GM19035 (cell line): ENCODE results near the gene EDEM3.
"Not testable (repeated sequence)": the region's sequence is repeated elsewhere in the genome, so short reads cannot be mapped to it uniquely, and the experiment has no call there.

ENCODE experiments used
- ATAC-seq: cut with Tn5 transposase; IDR thresholded peaks from one replicate; pipeline ENCODE4 v1.9.1; 2021; ENCODE audit not compliant: unreplicated experiment

The EDEM3 gene

DNA sequence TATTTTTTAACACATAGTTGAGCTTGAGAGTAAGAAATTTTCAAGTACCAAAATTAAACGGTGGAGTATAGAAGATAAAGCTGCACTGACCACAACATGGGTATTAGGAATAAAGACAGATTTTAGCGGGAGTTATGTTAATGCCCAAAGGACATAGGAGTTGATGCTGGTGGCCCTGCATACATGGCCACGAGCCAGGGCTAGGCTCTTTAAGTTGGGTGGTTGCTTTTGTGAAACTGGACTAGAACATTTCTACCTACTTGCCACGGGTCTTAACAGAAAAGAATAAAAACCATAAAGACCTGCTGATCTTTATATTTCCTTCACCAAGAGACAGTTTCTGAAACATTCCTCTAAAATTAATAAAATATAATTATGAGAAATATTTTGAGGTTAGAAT lies 14.9 kb downstream of the EDEM3 start:
- no peak for ATAC-seq

DNA sequence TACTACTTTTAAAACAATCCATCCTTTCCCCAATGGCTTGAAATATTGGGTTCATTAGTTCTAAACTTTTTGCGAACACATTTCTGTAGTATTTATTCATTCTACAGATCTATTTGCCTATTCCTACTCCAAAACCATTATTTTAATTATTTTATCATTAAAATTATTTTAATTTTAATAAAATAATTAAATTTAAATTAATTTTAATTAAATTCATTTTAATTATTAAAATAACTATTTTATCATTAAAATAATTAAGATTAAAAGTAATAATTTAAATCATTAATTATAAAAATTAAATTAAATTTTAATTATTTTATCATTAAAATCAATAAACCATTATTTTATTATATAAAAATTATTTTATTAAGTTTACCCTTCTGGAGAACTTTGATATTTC lies 15.6 kb downstream of the EDEM3 start:
- ATAC-seq: no peak

DNA sequence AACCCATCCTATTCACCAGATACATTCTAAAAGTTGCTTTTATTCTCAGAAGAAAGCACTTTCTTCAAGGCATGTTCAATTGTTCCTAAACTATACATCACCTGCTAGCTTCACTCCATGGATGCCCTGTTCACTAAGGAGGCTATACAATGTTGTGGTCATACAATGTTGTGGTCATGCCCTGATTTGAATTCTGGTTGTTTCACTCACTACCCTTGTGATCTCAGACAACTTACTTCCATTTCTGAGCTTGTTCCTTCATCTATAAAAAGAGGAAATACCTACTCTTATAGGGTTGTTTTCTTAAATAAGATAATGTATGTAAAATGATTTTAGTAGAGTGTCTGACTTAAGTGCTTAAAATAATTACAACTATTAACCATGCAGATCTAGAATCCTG lies 19.7 kb downstream of the EDEM3 start:
- ATAC-seq: no peak

DNA sequence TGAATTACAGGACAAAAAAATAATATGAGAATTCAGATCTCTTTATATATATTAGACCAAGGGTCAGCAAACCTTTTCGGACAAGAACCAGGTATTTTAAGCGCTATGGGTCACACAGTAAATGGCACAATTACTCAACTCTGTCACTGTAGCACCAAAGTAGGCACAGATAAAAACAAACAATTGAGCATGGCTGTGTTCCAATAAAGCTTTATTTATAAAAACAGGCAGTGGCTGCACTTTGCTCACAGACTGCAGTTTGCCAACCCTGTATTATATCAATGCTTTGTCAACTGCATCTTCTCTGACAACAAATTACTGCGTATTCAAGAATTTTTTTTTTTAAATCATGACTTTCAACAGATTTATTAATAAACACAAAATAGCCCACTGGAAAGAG lies 29.8 kb downstream of the EDEM3 start:
- no peak for ATAC-seq

DNA sequence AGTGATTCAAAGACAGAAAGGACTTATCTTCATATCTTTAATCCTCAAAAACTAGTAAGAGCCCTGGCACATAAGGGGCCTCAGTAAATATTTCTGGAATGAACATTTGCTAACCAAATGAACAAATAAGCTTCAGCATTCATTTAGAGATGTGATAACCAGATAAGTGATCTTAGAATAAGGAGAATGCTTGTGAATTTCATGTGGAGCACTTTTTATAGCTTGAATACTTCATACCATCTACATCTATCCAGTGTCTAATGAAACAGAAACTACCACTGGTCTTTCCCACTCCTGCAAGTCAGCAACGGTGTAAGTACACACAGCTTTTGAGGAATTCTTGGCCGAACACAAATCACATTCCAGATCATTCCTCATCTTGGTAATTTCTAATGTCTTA lies 38.5 kb downstream of the EDEM3 start:
- ATAC-seq: no peak

DNA sequence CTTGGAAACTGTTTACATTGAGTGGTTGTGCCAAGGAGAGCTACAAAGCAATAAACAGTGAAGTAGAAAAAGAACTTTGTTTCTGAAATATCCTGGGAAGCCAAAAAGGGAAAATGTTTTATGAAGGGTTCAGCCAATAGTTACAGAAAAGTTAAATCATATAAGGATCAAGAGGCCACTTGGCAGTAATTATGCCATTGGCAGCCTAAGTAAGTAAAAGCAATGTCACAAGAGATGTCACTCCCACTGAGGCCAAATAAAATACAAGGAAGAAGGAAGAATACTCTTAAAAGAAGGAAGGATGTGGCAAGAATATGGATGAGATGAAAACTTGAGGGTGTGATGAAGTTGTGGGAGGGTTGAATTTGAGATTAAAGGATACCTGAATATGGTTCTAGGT lies 45.2 kb downstream of the EDEM3 start:
- no peak for ATAC-seq

DNA sequence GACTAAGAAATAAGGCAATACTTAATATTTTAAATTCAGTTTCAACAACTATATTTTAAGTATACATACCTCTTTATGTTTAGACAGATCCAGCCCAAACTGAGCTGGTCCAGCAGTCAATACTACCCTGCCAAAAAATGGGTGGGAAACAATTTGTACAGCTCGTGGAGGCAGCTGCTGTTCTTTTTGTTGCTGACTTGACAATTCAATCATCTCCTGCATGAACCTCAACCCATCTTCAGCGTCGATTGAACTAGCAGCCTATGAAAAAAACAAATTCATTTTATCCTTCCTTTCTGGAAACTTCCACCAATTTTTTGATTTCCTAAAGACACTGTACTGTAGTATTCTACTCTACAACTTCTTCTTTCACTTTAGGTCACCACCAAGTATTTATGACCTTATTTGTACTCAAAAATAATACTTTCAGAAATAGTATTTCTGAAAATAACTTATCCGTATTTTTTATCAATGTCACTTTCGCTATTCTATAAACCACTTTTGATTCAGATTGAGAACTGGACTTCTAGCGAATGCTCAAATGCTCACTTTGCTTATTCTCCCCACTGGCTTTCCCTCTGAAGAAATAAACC lies 46.5 kb downstream of the EDEM3 start:
- ATAC-seq: no peak

DNA sequence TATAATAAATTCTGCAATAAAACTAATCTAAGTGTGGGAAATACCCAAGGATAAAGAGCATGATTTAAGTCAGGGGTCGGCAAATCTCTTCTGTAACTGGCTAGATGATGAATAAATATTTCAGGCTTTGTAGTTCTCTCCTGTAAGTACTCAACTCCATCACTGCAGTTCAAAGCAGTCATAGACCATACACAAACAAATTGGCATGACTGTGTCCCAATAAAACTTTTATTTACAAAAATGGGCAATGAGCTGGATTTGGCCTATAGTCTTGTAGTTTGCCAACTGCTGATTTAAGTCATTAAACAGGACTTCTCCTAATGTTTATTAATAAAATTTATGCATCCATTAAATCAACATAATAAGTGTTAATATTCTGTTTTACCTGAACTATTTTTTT lies 49.4 kb downstream of the EDEM3 start:
- no peak for ATAC-seq

DNA sequence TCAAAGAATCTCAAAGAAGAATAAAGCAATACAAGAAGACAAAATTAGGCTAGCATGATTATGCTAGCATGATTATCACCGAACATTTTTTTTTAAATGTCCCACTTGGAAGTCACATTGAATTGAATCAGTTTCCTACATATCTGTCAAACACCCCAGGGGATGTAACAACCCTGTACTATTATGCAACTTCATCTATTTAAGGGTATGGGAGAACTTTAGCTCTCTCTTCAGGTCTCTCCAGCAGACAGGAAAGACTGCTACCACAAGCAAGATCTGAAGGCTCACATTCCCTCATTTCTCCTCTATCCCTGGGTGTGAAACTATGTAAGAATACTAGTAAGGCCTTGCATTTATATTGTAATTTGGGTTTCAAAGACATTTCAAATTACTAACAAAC lies 52.8 kb downstream of the EDEM3 start:
- no peak for ATAC-seq

DNA sequence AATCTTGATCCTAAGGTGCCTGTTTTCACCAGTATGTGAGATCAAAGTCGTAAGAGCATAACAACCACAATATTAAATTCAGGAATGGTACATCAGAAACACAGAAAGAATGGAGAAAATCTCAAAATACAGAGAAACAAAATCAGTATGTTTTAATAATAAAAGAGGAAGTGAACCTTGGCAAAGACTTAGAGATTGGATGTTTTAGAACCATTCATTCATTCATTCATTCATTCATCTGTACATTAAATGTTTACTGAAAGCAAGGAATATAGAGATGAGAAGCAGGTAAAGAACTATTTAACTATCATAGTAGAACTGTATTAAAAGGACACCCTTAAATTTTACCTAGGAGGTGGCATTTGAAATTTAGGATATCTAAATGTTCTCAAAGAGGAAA lies 55.7 kb downstream of the EDEM3 start:
- no peak for ATAC-seq

DNA sequence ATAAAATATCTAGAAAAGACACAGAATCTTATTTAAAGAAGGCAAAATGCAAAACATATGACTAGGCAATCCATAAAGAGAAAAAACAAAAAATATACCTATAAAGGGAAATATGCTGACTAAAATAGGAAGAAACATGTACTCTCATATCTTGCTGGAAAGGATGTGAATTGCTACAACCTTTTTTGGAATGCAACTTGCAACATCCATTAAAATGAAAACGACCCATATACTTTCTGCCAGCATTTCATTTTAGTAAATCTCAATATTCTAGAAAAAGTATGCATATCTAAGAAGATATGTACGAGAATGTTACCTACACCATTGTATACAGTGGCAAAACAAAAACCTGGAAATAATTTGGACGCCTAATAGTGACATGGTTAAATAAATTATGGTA lies 56.6 kb downstream of the EDEM3 start:
- no peak for ATAC-seq

DNA sequence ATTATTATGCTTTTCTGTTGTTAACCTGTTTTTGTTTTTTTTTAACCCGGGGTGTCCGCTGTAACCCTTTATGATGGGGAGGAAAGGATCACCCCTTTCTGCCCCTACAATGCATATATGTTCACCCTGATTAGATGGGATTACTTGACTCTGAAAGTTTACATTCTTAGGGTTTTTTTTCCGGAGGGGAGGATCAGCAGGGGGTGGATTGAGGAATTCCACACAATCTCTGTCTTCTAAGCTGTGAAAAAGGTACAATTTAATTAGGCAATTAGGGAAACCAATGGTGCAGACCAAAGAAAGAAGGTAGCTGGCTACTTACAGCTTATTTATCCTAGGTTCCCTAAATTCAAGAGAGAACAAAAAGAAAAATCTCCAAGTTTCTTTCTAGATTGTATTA lies 58.3 kb downstream of the EDEM3 start:
- no peak for ATAC-seq

DNA sequence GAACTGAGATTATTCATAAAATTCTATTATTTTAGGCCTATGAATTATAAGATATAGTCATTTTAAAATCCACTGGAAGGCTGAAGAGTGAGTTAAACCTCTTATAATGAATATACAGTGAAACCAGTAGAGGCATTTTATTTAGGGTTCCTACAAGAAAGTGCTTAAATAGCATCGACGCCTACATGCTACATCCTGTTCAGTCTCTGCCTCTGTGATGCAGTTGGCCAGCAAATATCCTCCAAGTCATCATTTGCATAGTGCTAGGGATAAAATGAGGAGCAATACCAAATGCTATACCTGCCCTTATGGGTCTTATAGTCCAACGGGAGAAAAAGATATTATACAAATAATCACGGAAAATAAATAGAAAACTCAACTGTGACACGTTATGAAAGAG lies 59.6 kb downstream of the EDEM3 start:
- no peak for ATAC-seq

DNA sequence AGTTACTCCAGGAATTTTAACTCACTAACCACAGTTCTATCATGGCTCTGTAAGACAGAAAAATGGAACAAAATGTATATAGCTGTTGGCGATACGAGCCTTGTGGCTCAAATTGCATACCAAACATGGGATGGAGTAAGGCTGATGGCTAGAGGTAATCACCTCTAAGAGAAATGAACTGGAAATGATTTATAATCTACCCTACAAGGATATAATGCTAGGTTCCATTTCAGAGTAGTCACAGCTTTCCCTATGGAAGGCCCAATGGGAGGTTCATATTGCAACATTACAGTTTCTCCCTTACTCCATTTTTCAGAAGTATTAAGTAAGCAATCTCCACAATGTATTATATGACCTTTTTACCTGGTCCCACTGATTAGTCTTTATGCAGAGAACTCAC lies 61.6 kb downstream of the EDEM3 start:
- ATAC-seq: no peak

DNA sequence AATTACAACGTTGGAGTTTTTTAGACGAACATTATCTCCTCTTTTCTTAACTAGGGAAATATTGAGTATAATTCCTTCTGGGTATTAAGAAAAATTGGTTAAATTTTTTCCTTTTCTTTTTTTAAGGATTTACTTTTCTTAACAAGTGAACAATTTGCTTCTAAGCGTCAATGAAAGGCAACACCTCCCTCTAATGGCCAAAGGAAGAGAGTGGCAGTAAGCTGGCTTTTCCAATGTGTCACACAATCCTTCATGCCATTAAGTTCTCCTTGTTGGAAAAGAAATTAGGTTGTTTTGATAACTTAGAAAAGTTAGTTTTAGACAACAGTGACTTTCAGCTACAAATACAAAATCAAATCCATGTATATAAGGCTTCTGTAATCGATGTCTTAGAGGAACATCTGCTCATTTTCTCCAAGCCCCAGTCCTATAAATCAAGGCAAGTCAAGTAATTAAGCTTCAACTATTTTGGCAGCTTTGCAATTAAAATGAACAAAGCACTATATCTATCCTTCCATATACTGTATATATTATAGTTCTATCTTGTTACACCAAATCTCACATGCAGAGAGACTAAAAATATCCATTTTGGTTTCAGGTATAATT lies 62.8 kb downstream of the EDEM3 start:
- no peak for ATAC-seq

DNA sequence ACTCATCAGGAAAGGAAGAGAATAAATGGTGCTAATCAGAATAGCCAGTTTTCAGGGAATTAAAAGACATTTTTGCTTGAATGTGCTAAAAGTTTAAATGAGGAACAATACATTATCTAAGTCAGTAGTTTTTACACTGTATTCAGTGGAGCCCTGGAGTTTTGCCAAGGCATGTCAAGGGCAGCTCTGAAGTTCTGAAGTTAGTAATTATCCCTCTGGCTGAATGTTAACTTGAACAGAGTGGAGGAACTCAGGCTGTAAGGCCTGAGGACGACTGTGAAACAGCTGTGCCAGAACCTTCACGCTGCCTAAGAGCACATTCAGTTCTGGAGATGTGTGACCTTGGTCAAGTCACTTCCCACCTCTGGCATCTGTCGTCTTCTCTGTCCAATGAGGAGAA lies 68.1 kb downstream of the EDEM3 start:
- ATAC-seq: no peak

DNA sequence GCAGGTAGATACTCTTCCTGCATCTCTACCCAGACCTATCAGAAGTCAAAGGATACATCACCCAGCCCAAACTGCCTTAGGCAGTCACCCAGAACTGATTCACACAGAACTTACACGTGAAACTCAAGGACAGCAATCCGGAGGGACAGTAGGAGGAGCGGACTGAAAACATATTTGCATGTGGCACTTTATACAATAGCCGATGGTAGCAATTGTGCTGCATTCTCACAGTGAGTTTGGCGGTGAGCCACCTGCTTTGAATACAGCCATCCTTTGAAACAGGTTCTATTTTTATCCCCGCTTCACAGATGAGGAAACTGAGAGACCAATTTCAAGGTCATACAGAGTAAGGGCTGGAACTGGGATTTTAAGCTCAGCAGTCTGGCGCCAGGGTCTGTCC lies 69.5 kb downstream of the EDEM3 start:
- ATAC-seq: peak; percentile 87

DNA sequence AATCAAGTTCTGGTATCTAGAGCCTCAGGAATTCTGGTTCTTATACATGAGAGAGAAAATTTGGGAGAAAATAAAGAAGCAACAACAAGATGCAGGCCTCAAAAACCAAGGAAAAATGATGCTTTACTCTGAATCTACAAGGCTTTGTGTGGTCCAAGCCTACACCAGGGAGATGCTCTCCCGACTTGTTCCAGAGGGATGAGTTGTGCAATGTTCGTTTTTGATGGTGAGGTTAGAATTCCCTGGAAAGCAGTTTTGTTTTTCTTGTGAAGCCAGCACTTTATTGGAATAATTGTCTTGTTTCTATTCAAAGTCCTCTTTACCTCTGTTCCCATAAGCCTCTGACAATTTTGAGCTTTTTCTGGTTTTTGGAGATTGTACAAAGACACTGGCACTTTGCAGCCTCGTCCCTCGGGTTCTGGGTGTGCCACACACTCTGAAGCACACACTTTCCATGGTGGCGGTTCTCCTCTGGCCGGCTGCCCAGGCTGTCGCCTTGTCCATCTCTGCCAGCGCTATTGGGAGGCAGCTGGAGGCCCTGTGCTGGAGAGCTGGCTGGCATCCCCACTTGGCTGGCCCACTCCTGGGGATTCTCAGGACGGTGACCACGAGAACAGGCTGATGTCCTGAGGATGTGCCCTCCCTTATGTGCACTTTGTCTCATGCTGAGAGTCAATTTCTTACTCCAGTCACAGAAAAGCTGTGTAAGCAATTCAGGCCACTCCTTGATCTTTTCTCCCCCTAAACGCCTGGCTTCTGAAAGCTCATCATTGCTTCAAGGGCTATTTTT lies 70.2 kb downstream of the EDEM3 start:
- ATAC-seq: no peak

DNA sequence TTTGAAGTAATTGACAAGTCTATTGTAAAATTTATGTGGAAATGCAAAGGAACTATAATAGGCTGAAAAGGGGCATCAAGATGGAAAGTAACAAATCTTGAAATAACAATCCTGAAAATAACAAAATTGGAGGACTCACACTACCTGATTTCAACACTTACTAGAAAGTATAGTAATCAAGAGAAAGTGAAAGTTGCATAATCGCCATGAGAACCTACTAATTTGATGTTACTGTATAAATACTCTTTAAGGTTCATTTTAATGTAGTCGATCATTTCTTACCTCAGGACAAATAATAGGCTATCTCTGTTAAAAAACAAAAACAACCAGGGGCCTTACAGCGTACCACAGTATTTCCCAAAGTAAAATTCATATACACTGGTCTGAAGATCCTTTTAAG lies 71.7 kb downstream of the EDEM3 start:
- no peak for ATAC-seq

DNA sequence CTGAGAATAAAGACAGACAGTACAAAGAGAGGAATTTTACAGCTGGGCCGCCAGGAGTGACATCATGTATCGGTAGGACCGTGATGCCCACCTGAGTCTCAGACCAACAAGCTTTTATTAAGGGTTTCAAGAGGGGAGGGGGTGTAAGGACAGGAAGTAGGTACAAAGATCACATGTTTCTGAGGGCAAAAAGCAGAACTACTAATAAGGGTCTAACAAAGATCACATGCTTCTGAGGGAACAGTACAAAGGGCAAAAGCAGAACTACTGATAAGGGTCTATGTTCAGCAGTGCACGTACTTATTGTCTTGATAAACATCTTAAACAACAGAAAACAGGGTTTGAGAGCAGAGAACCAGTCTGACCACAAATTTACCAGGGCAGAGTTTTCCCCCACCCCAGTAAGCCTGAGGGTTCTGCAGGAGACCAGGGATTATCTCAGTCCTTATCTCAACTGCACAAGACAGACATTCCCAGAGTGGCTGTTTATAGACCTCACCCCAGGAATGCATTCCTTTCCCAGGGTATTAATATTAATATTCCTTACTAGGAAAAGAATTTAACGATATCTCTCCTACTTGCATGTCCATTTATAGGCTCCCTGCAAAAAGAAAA lies 73.9 kb downstream of the EDEM3 start:
- ATAC-seq: not testable (repeated sequence)

DNA sequence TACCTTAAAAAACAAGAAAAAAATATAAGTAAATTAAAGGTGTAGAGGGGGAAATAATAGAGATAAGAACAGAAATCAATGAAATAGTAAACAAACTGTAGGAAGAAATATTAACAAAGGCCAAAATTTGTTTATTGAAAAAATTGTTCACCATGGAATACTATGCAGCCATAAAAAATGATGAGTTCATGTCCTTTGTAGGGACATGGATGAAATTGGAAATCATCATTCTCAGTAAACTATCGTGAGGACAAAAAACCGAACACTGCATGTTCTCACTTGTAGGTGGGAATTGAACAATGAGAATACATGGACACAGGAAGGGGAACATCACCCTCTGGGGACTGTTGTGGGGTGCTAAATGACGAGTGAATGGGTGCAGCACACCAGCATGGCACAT lies 75.2 kb downstream of the EDEM3 start:
- not testable (repeated sequence) for ATAC-seq

DNA sequence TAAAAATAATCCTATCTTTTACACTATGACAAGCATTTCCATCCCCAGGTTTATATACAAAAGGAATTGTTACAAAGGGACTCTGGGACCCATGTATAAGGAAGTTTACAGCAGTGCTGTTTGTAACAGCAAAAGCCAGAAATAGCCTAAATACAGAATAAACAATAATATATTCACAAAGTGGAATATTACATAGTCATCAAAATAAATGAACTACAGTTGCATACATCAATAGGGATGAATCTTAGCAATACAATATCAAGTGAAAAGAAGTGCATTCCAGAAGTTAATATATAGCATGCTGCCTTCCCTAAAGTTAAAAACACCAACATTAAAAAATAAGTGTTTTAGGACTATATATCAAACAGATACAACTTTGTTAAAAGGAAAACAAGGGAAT lies 77.3 kb downstream of the EDEM3 start:
- ATAC-seq: no peak
